ENCODE data around the gene TLR3. TPM values are rescaled to one million over a fixed set of nuclear protein-coding genes. Genes with fewer than 3 reads are reported as not detected.

Gene TLR3
- total and polyA plus RNA-seq, 4 donors: 3.2 to 15.1 (median 10.2) TPM

GRCh38 chr4:186137196-186137794 lies 68.3 kb downstream of the TLR3 start:
- no peak overlapping the region for H3K4me3 ChIP-seq
- TF ChIP-seq, protein P1, sequence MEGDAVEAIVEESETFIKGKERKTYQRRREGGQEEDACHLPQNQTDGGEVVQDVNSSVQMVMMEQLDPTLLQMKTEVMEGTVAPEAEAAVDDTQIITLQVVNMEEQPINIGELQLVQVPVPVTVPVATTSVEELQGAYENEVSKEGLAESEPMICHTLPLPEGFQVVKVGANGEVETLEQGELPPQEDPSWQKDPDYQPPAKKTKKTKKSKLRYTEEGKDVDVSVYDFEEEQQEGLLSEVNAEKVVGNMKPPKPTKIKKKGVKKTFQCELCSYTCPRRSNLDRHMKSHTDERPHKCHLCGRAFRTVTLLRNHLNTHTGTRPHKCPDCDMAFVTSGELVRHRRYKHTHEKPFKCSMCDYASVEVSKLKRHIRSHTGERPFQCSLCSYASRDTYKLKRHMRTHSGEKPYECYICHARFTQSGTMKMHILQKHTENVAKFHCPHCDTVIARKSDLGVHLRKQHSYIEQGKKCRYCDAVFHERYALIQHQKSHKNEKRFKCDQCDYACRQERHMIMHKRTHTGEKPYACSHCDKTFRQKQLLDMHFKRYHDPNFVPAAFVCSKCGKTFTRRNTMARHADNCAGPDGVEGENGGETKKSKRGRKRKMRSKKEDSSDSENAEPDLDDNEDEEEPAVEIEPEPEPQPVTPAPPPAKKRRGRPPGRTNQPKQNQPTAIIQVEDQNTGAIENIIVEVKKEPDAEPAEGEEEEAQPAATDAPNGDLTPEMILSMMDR (IDR thresholded peaks at IDR 0.05; ENCODE audit: control extremely low read depth, extremely low read depth): peak; percentile 38
- 65 to 75% methylated on average over 6 of the region's 6 CpGs for WGBS, 2 donors
- H3K36me3 ChIP-seq (ENCODE audit: control insufficient read depth in 4 of 4, insufficient read depth in 4 of 4, low read length in 4 of 4): no peaks in the 10 kb centered on the region
- ATAC-seq (ENCODE audit: insufficient read depth, low FRiP score) (no peak), DNase-seq (peak in 2 of 3 donors; percentile 63 to 77)
- H3K9ac ChIP-seq (ENCODE audit: insufficient read depth in 1 of 2, low read length in 2 of 2): no peak overlapping the region
- H3K4me1 ChIP-seq (ENCODE audit: control insufficient read depth in 5 of 5, insufficient read depth in 5 of 5, low read length in 5 of 5): peaks cover 0 to 3% (median 0%) of the 10 kb centered on the region in 5 donors
- H3K27ac ChIP-seq (ENCODE audit: low read depth in 1 of 2, low read length in 1 of 2): no peak overlapping the region
- no peaks in the 10 kb centered on the region for H3K27me3 ChIP-seq (ENCODE audit: control insufficient read depth in 3 of 3, insufficient read depth in 3 of 3, low read length in 2 of 3)
- no peaks in the 10 kb centered on the region for H3K9me3 ChIP-seq (ENCODE audit: control insufficient read depth in 4 of 4, insufficient read depth in 3 of 4, low read length in 3 of 4)

Small RNA genes within 50 kb of the gene (small RNA-seq; reads per million reads assigned to genes)
- gene RF00322 (ENCODE audit: low replicate concordance): not detected
- gene RNU4-64P (ENCODE audit: low replicate concordance): not detected

Other genes starting within 250 kb of the TLR3 start
- gene FAM149A, start 35.5 kb downstream of the TLR3 start, total RNA-seq: 10 to 100 TPM; 14.4 to 14.8 TPM
- gene FAM149A, start 35.5 kb downstream of the TLR3 start, polyA plus RNA-seq: 10 to 100 TPM in 1 of 2 donors, 1 to 10 TPM in 1; 2.5 to 11.7 TPM
- 10 to 100 TPM; 28.5 to 36.2 TPM for gene CYP4V2, start 122.4 kb downstream of the TLR3 start, total RNA-seq
- 10 to 100 TPM; 13.4 to 17.4 TPM for gene CYP4V2, start 122.4 kb downstream of the TLR3 start, polyA plus RNA-seq
- gene KLKB1, start 158.4 kb downstream of the TLR3 start, total RNA-seq: under 1 TPM; 0.31 to 0.67 TPM
- gene KLKB1, start 158.4 kb downstream of the TLR3 start, polyA plus RNA-seq: under 1 TPM; 0.23 to 0.94 TPM
- 10 to 100 TPM in 1 of 2 donors, 1 to 10 TPM in 1; 2.8 to 10.2 TPM for gene F11, start 197.0 kb downstream of the TLR3 start, total RNA-seq
- gene F11, start 197.0 kb downstream of the TLR3 start, polyA plus RNA-seq: 10 to 100 TPM in 1 of 2 donors, 1 to 10 TPM in 1; 3.2 to 12.9 TPM

All from lung (tissue), 13 donors.